Head of caudate nucleus (tissue), 42 donors: ENCODE data around the gene KCNQ1OT1.
"Not testable (repeated sequence)": the region's sequence is repeated elsewhere in the genome, so short reads cannot be mapped to it uniquely, and the experiment has no call there.

Experiments used
- DNase-seq, 42 donors: peaks; one replicate each; pipeline versions ENCODE4 v3.0.0 to v3.0.0-alpha.2; 2020 to 2021; ENCODE audit warnings: mixed read lengths in 7 of 42
- intact Hi-C: fragments of 100-400 bp; cut with DNase I; formaldehyde crosslinking; loops from one replicate; pipeline ENCODE4 v1.15.0; 2022

Gene KCNQ1OT1

GRCh38 chr11:2651054-2651617 is 48.7 kb downstream of the KCNQ1OT1 start:
- intact Hi-C loops, result no loop called here

GRCh38 chr11:2650343-2650867 is 49.4 kb downstream of the KCNQ1OT1 start:
- intact Hi-C loops, result no loop called here
- DNase-seq, result no peak

More at GRCh38 chr11:2651054-2651617, 48.7 kb downstream of the KCNQ1OT1 start:
- no peak for DNase-seq

- intact Hi-C loops, result no loop called here
- DNase-seq, result no peak
These were observed 49.9 kb downstream of the KCNQ1OT1 start for GRCh38 chr11:2649848-2650247.

- intact Hi-C loops, result no loop called here
- no peak for DNase-seq
These were observed 50.4 kb downstream of the KCNQ1OT1 start for GRCh38 chr11:2649400-2649799.

- DNase-seq, result no peak
- intact Hi-C loops, result no loop called here
These were observed 51.8 kb downstream of the KCNQ1OT1 start for GRCh38 chr11:2647953-2648352.

GRCh38 chr11:2647167-2647566 is 52.6 kb downstream of the KCNQ1OT1 start:
- no peak for DNase-seq
- intact Hi-C loops, result no loop called here

GRCh38 chr11:2645779-2646118 is 54.0 kb downstream of the KCNQ1OT1 start:
- intact Hi-C loops, result no loop called here
- no peak for DNase-seq

- no peak for DNase-seq
- intact Hi-C loops, result no loop called here
These were observed 54.7 kb downstream of the KCNQ1OT1 start for GRCh38 chr11:2644844-2645778.

- intact Hi-C loops, result no loop called here
These were observed 56.0 kb downstream of the KCNQ1OT1 start for GRCh38 chr11:2643746-2644145.

GRCh38 chr11:2641623-2642022 is 58.2 kb downstream of the KCNQ1OT1 start:
- DNase-seq, result no peak
- intact Hi-C loops, result no loop called here

More at GRCh38 chr11:2643746-2644145, 56.0 kb downstream of the KCNQ1OT1 start:
- DNase-seq, result no peak

GRCh38 chr11:2639763-2640162 is 60.0 kb downstream of the KCNQ1OT1 start:
- DNase-seq, intact Hi-C loops: not testable (repeated sequence)

GRCh38 chr11:2631161-2631560 is 68.6 kb downstream of the KCNQ1OT1 start:
- intact Hi-C loops, result no loop called here
- no peak for DNase-seq

- intact Hi-C loops, result no loop called here
These were observed 69.1 kb downstream of the KCNQ1OT1 start for GRCh38 chr11:2630679-2631078.

GRCh38 chr11:2625183-2625582 is 74.6 kb downstream of the KCNQ1OT1 start:
- intact Hi-C loops, result no loop called here
- no peak for DNase-seq

More at GRCh38 chr11:2630679-2631078, 69.1 kb downstream of the KCNQ1OT1 start:
- DNase-seq, result no peak

GRCh38 chr11:2621894-2622293 is 77.9 kb downstream of the KCNQ1OT1 start:
- intact Hi-C loops, result no loop called here
- no peak for DNase-seq

- DNase-seq, result no peak
- intact Hi-C loops, result no loop called here
These were observed 86.8 kb downstream of the KCNQ1OT1 start for GRCh38 chr11:2612884-2613571.

- no peak for DNase-seq
- intact Hi-C loops, result no loop called here
These were observed 90.4 kb downstream of the KCNQ1OT1 start for GRCh38 chr11:2609345-2609744.

GRCh38 chr11:2599561-2600189 is 100.1 kb downstream of the KCNQ1OT1 start:
- no peak for DNase-seq
- intact Hi-C loops, result no loop called here

- no peak for DNase-seq
- intact Hi-C loops, result no loop called here
These were observed 104.6 kb downstream of the KCNQ1OT1 start for GRCh38 chr11:2595204-2595603.
